CD4-positive, alpha-beta T cell treated with Interleukin-6 for 4 hours (primary cell): Measurements from ENCODE around the gene FXYD6.
A peak's percentile ranks its signal among the peaks of the same experiment; 100 is the strongest.

Experiments
- DNase-seq: peaks from one replicate; pipeline ENCODE4 v3.0.0-alpha.2; 2020; ENCODE audit warnings: mixed read lengths

The FXYD6 gene

GRCh38 chr11:117827521-117828511, 48.6 kb downstream of the FXYD6 start:
- peak; percentile 70 for DNase-seq

- no peak for DNase-seq
These were observed 49.6 kb downstream of the FXYD6 start for GRCh38 chr11:117826832-117827231.

GRCh38 chr11:117826190-117826570, 50.3 kb downstream of the FXYD6 start:
- no peak for DNase-seq

- DNase-seq: no peak
These were observed 50.8 kb downstream of the FXYD6 start for GRCh38 chr11:117825538-117826189.

- no peak for DNase-seq
These were observed 51.6 kb downstream of the FXYD6 start, which contains the start of gene FXYD2 for GRCh38 chr11:117824571-117825537. Gene FXYD2 (minus strand): TSS chr11:117824744. CDS start chr11:117824678, 66 bp downstream.

GRCh38 chr11:117823946-117824420, 52.5 kb downstream of the FXYD6 start:
- DNase-seq: peak; percentile 36

- DNase-seq: peak; percentile 59
These were observed 53.0 kb downstream of the FXYD6 start for GRCh38 chr11:117823294-117823945.

GRCh38 chr11:117822074-117823033, 54.1 kb downstream of the FXYD6 start:
- peak; percentile 73 for DNase-seq

GRCh38 chr11:117821431-117821830, 55.0 kb downstream of the FXYD6 start:
- DNase-seq: no peak

- DNase-seq: no peak
These were observed 55.9 kb downstream of the FXYD6 start for GRCh38 chr11:117820516-117820915.

- DNase-seq: no peak
These were observed 56.4 kb downstream of the FXYD6 start for GRCh38 chr11:117820071-117820470.

GRCh38 chr11:117819096-117820040, 57.1 kb downstream of the FXYD6 start:
- DNase-seq: no peak

GRCh38 chr11:117818041-117818873, 58.2 kb downstream of the FXYD6 start:
- peak; percentile 30 for DNase-seq

- DNase-seq: peak; percentile 86
These were observed 59.0 kb downstream of the FXYD6 start for GRCh38 chr11:117817368-117818040.

GRCh38 chr11:117816846-117817367, 59.6 kb downstream of the FXYD6 start:
- no peak for DNase-seq

- DNase-seq: no peak
These were observed 60.2 kb downstream of the FXYD6 start for GRCh38 chr11:117816151-117816741.

- DNase-seq: peak; percentile 67
These were observed 61.1 kb downstream of the FXYD6 start for GRCh38 chr11:117815262-117815803.
